ENCODE data around the gene PPP2R2C. TPM values are rescaled to one million over a fixed set of nuclear protein-coding genes. Genes with fewer than 3 reads are reported as not detected.

Gene PPP2R2C
- polyA plus RNA-seq, 1 donor from 2014 or later, result 34.4 TPM

DNA sequence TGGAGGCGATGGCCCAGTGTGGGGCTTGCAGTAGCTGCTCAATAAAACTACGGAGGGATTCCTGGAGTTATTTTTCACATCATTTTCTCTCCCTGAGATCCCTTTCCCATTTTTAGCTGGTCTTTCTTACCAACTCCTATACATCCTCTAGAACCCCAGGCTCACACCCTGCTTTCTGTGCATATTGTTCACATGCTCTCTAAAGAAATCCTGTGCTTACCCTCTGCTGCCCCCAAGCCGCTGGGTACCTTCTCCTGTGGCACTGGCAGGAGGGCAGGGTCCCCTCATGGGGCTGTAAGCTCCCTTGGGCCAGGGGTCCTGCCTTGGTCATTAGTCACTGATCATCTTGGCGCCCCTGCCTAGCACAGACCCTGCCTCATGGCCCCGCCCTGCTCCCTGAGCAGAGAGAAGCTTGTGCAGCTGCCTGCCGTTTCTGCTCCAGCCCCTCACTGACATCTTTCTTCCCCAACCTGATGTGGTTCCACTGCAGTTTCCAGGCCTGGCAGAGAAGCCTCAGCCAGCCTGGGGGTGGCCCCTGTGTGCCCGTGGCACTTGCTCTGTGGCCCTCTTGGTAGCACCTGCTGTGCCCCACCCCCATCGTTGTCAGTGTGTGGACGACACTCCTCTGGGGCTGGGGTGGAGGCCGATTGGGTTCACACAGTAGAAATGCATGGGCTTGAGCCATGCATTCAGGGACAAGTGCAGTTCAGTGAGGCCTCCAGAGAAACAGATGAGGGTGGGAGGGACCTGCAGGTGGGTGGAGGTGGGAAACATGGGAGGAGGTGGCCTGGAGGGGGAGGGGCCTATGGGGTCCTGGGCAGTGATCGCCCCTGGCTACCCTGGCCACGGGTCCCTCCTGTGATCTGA is 133.2 kb downstream of the PPP2R2C start:
- peaks cover 4% of the 10 kb centered on the region for H3F3A ChIP-seq (ENCODE audit: insufficient read depth, low read length, poor library complexity, severe bottlenecking)
- no peaks in the 10 kb centered on the region for H3K36me3 ChIP-seq (ENCODE audit: insufficient read depth, low read length)
- no peaks in the 10 kb centered on the region for H3K9me2 ChIP-seq (ENCODE audit: insufficient read depth, low read length)
- H2AFZ ChIP-seq (ENCODE audit: low read depth, low read length), result no peak overlapping the region
- no peaks in the 10 kb centered on the region for H3K27me3 ChIP-seq (ENCODE audit: insufficient read depth, low read depth, low read length)
- H4K20me1 ChIP-seq (ENCODE audit: insufficient read depth), result no peaks in the 10 kb centered on the region
- no peak overlapping the region for H3K4me2 ChIP-seq (ENCODE audit: low read length)
- no peaks in the 10 kb centered on the region for H3K79me2 ChIP-seq (replicated peaks; ENCODE audit: insufficient read depth, low read length)
- no peak overlapping the region for H3K9ac ChIP-seq (ENCODE audit: low read length)
- TF ChIP-seq RAD21 (conservative IDR thresholded peaks at IDR 0.05), result no peak
- no peak overlapping the region for H3K4me3 ChIP-seq (ENCODE audit: low read length)
- no peaks in the 10 kb centered on the region for H3K9me3 ChIP-seq (ENCODE audit: low read length)
- no peak overlapping the region for H3K27ac ChIP-seq (ENCODE audit: low read length)

DNA sequence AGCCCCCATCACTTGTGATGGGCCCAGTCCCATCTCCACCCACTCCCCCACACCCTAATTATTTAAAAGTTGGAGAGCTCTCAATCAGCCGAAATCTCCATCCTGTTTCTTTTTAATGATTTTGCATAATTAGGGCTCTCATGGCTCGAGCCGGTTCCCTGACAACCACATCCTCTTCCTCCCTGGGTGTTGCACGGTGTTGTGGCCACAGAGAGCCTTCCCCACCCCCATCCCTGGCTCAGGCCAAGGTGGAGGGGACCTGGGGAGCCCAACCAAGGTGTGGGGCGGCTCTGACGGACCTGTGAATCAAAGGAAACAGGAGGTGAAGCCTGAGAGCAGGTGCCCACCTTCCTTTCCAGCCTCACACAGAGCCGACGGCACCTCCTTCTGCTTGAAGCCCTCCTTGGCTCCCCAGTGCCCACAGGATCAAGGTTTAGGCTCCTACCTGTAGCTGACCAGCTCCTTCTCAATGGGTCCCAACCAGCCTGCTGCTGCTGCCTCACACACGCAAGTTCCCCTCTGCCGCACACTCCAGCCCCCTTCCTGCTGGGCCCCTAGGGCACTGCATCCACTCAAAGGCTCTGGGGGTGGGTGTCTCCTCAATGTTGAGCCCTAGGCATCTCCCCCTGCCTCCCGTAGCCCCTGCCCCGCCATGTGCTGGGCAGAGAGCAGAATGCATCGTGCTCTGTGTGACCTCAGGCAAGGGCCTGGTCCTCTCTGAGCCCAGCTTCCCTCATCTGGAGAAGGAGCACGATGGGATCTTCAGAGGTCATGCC is 134.1 kb downstream of the PPP2R2C start:
- no peaks in the 10 kb centered on the region for H3K9me3 ChIP-seq (ENCODE audit: low read length)
- no peak overlapping the region for H3K4me2 ChIP-seq (ENCODE audit: low read length)
- no peaks in the 10 kb centered on the region for H3K79me2 ChIP-seq (replicated peaks; ENCODE audit: insufficient read depth, low read length)
- H3K27ac ChIP-seq (ENCODE audit: low read length), result no peak overlapping the region
- peaks cover 4% of the 10 kb centered on the region for H3F3A ChIP-seq (ENCODE audit: insufficient read depth, low read length, poor library complexity, severe bottlenecking)
- TF ChIP-seq POLR2AphosphoS5 (IDR thresholded peaks at IDR 0.05) (no peak), RAD21 (conservative IDR thresholded peaks at IDR 0.05) (no peak), EP300 (conservative IDR thresholded peaks at IDR 0.05; ENCODE audit: poor library complexity, severe bottlenecking) (no peak), MXI1 (conservative IDR thresholded peaks at IDR 0.05; ENCODE audit: poor library complexity, severe bottlenecking) (no peak), TAF1 (IDR thresholded peaks at IDR 0.05; ENCODE audit: low read depth) (no peak), EZH2 (IDR thresholded peaks at IDR 0.05; ENCODE audit: borderline replicate concordance, insufficient read depth, low read length, poor library complexity, severe bottlenecking) (no peak), SMC3 (conservative IDR thresholded peaks at IDR 0.05; ENCODE audit: poor library complexity) (no peak)
- TF ChIP-seq, protein P1, sequence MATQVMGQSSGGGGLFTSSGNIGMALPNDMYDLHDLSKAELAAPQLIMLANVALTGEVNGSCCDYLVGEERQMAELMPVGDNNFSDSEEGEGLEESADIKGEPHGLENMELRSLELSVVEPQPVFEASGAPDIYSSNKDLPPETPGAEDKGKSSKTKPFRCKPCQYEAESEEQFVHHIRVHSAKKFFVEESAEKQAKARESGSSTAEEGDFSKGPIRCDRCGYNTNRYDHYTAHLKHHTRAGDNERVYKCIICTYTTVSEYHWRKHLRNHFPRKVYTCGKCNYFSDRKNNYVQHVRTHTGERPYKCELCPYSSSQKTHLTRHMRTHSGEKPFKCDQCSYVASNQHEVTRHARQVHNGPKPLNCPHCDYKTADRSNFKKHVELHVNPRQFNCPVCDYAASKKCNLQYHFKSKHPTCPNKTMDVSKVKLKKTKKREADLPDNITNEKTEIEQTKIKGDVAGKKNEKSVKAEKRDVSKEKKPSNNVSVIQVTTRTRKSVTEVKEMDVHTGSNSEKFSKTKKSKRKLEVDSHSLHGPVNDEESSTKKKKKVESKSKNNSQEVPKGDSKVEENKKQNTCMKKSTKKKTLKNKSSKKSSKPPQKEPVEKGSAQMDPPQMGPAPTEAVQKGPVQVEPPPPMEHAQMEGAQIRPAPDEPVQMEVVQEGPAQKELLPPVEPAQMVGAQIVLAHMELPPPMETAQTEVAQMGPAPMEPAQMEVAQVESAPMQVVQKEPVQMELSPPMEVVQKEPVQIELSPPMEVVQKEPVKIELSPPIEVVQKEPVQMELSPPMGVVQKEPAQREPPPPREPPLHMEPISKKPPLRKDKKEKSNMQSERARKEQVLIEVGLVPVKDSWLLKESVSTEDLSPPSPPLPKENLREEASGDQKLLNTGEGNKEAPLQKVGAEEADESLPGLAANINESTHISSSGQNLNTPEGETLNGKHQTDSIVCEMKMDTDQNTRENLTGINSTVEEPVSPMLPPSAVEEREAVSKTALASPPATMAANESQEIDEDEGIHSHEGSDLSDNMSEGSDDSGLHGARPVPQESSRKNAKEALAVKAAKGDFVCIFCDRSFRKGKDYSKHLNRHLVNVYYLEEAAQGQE (IDR thresholded peaks at IDR 0.05; ENCODE audit: borderline replicate concordance), result no peak
- TF ChIP-seq, protein P2, sequence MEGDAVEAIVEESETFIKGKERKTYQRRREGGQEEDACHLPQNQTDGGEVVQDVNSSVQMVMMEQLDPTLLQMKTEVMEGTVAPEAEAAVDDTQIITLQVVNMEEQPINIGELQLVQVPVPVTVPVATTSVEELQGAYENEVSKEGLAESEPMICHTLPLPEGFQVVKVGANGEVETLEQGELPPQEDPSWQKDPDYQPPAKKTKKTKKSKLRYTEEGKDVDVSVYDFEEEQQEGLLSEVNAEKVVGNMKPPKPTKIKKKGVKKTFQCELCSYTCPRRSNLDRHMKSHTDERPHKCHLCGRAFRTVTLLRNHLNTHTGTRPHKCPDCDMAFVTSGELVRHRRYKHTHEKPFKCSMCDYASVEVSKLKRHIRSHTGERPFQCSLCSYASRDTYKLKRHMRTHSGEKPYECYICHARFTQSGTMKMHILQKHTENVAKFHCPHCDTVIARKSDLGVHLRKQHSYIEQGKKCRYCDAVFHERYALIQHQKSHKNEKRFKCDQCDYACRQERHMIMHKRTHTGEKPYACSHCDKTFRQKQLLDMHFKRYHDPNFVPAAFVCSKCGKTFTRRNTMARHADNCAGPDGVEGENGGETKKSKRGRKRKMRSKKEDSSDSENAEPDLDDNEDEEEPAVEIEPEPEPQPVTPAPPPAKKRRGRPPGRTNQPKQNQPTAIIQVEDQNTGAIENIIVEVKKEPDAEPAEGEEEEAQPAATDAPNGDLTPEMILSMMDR (IDR thresholded peaks at IDR 0.05; ENCODE audit: poor library complexity, severe bottlenecking), result no peak
- H2AFZ ChIP-seq (ENCODE audit: low read depth, low read length), result no peak overlapping the region
- H3K27me3 ChIP-seq (ENCODE audit: insufficient read depth, low read depth, low read length), result no peaks in the 10 kb centered on the region
- H3K9me2 ChIP-seq (ENCODE audit: insufficient read depth, low read length), result no peaks in the 10 kb centered on the region
- H4K20me1 ChIP-seq (ENCODE audit: insufficient read depth), result no peaks in the 10 kb centered on the region
- H3K4me3 ChIP-seq (ENCODE audit: low read length), result no peak overlapping the region
- H3K36me3 ChIP-seq (ENCODE audit: insufficient read depth, low read length), result no peaks in the 10 kb centered on the region
- H3K9ac ChIP-seq (ENCODE audit: low read length), result no peak overlapping the region
